Measurements from ENCODE around the gene HSPB7. TPM values are rescaled to one million over a fixed set of nuclear protein-coding genes. Genes with fewer than 3 reads are reported as not detected.

Gene HSPB7
- total and polyA plus RNA-seq, 2 of the 8 experiments (the other 6 are each of a cell fraction or from before 2014, with no cell fraction given): not detected

DNA sequence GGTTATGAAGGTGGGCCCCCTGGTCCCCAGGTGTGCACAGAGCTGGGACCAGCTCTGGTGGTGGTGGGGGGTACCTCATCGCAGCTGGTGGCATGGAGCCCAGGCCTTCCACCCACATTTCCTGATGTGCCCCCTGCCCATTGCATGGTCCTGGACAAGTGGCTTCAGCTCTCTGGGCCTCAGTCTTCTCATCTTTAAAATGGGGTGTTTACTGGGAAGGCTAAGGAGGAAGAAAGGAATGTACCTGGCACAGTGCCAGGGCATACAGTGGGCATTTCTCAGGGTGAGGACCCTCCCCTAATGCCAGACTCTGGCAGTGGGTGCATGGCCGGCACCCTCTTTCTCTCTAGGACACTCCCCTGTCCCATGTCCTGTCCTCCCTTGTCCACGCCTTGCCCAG lies 33.2 kb upstream of the HSPB7 start (continued):
- TF ChIP-seq SIN3A (conservative IDR thresholded peaks at IDR 0.05 in 1 of 2, IDR thresholded peaks at IDR 0.05 in 1 of 2; ENCODE audit: low read depth in 1 of 2, low read length in 2 of 2) (no peak), TEAD4 (IDR thresholded peaks at IDR 0.05; ENCODE audit: low read depth, low read length) (no peak), EP300 (IDR thresholded peaks at IDR 0.05; ENCODE audit: borderline replicate concordance in 1 of 2, low read depth in 2 of 2, low read length in 2 of 2) (no peak), ZNF274 (IDR thresholded peaks at IDR 0.05; ENCODE audit: borderline replicate concordance, extremely low read depth, low read length) (no peak), KDM1A (IDR thresholded peaks at IDR 0.05; ENCODE audit: borderline replicate concordance, low read length) (no peak)
